HCT116 (cell line): Measurements from ENCODE around the gene RAD52.

Experiments
- CEBPB ChIP-seq: IDR thresholded peaks from 2 replicates; pipeline ENCODE4 v1.6.1; 2012; ENCODE audit warnings: low read depth
- EZH2 ChIP-seq: fragments of 200-600 bp; sonication (generic); IDR thresholded peaks from 2 replicates; pipeline ENCODE4 v1.6.1; 2017; ENCODE audit warnings: antibody characterized with exemption, mixed run types
- MAX ChIP-seq: IDR thresholded peaks from 2 replicates; pipeline ENCODE4 v1.6.1; 2012
- POLR2A ChIP-seq: IDR thresholded peaks from 2 replicates; pipeline ENCODE4 v1.7.0; 2011; ENCODE audit warnings: borderline replicate concordance; ENCODE audit not compliant: insufficient read depth, insufficient read length; ENCODE audit errors: extremely low read depth
- POLR2AphosphoS5 ChIP-seq: IDR thresholded peaks from 2 replicates; pipeline ENCODE4 v1.6.1; 2011; ENCODE audit warnings: mild to moderate bottlenecking, low read depth, low read length, moderate library complexity
- REST ChIP-seq: IDR thresholded peaks from 2 replicates; pipeline ENCODE4 v1.6.1; 2012; ENCODE audit warnings: low read depth
- SP1 ChIP-seq: IDR thresholded peaks from 2 replicates; pipeline ENCODE4 v1.6.1; 2012; ENCODE audit warnings: low read depth
- YY1 ChIP-seq: IDR thresholded peaks from 2 replicates; pipeline ENCODE4 v1.6.1; 2011; ENCODE audit warnings: low read length, low read depth, moderate library complexity, mild to moderate bottlenecking; ENCODE audit not compliant: insufficient replicate concordance; ENCODE audit errors: extremely low read depth
- ZBTB33 ChIP-seq: IDR thresholded peaks from 2 replicates; pipeline ENCODE4 v1.6.1; 2011; ENCODE audit warnings: mild to moderate bottlenecking, low read length, moderate library complexity; ENCODE audit not compliant: insufficient replicate concordance; ENCODE audit errors: extremely low read depth
- TF ChIP-seq, protein P1 (sequence below), 3 experiments: fragments of 200-600 bp in 1 of 3; sonication (generic) in 1 of 3; IDR thresholded peaks in 2 of 3; conservative IDR thresholded peaks in 1 of 3; 2 replicates each; pipeline ENCODE4 v1.5.1; 2012 to 2017; ENCODE audit warnings: low read depth in 2 of 3, low read length in 2 of 3, antibody characterized with exemption in 1 of 3, borderline replicate concordance in 1 of 3, control low read depth in 1 of 3, mild to moderate bottlenecking in 1 of 3, mixed read lengths in 1 of 3, mixed run types in 1 of 3, moderate library complexity in 1 of 3; ENCODE audit not compliant: insufficient read depth in 1 of 3
- TF ChIP-seq, protein P2 (sequence below): IDR thresholded peaks from 2 replicates; pipeline ENCODE4 v1.6.1; 2012

- TF ChIP-seq REST (no peak), POLR2AphosphoS5 (no peak), CEBPB (no peak), EZH2 (no peak), POLR2A (no peak), SP1 (no peak), MAX (no peak), ZBTB33 (no peak), YY1 (no peak)
- TF ChIP-seq, protein P1, sequence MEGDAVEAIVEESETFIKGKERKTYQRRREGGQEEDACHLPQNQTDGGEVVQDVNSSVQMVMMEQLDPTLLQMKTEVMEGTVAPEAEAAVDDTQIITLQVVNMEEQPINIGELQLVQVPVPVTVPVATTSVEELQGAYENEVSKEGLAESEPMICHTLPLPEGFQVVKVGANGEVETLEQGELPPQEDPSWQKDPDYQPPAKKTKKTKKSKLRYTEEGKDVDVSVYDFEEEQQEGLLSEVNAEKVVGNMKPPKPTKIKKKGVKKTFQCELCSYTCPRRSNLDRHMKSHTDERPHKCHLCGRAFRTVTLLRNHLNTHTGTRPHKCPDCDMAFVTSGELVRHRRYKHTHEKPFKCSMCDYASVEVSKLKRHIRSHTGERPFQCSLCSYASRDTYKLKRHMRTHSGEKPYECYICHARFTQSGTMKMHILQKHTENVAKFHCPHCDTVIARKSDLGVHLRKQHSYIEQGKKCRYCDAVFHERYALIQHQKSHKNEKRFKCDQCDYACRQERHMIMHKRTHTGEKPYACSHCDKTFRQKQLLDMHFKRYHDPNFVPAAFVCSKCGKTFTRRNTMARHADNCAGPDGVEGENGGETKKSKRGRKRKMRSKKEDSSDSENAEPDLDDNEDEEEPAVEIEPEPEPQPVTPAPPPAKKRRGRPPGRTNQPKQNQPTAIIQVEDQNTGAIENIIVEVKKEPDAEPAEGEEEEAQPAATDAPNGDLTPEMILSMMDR (IDR thresholded peaks at IDR 0.05 in 2 of 3, conservative IDR thresholded peaks at IDR 0.05 in 1 of 3; ENCODE audit: borderline replicate concordance in 1 of 3, insufficient read depth in 1 of 3, low read depth in 2 of 3, low read length in 2 of 3) = no peak
- TF ChIP-seq, protein P2, sequence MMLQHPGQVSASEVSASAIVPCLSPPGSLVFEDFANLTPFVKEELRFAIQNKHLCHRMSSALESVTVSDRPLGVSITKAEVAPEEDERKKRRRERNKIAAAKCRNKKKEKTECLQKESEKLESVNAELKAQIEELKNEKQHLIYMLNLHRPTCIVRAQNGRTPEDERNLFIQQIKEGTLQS = no peak
Measured at GRCh38 chr12:880656-881055, 68.8 kb downstream of the RAD52 start.
